PC-3 (cell line): ENCODE results near the gene MDK. TPM values are rescaled to one million over a fixed set of nuclear protein-coding genes. Genes with fewer than 3 reads are reported as not detected.
A peak's percentile ranks its signal among the peaks of the same experiment; 100 is the strongest.

ENCODE experiments used
- ATAC-seq: fragments of 200-7000 bp; cut with Tn5 transposase; 2 replicates; pipeline ENCODE4 v1.9.1; 2020; ENCODE audit warnings: mild to moderate bottlenecking, moderate library complexity
- BruUV-seq: library from RNA; stranded (reverse); fragments of 400-500 nt; replicated peaks from 2 replicates; lab custom pipeline; 2021; lab: Mats Ljungman, UMichigan
- CTCF ChIA-PET: fragments of 300-600 bp; sonication (Branson Sonifier 250); formaldehyde crosslinking; loops from one replicate; lab custom pipeline; 2022; ENCODE audit warnings: antibody characterized with exemption; lab: Charles Lee
- POLR2A ChIA-PET: fragments of 300-600 bp; sonication (Branson Sonifier 250); formaldehyde crosslinking; loops from one replicate; lab custom pipeline; 2022; ENCODE audit warnings: antibody characterized with exemption; ENCODE audit not compliant: unreplicated experiment; lab: Charles Lee
- DNase-seq: peaks from one replicate; pipeline ENCODE4 v3.0.0-alpha.2; 2015
- H2AFZ ChIP-seq: fragments of 300-600 bp; sonication (generic); 2 replicates; pipeline ENCODE4 v1.6.0; 2016; ENCODE audit warnings: antibody characterized with exemption, low read length
- H3F3A ChIP-seq: fragments of 300-600 bp; sonication (generic); one replicate; pipeline ENCODE4 v1.6.0; 2017; ENCODE audit warnings: antibody characterized with exemption, low read length, control low read depth, mild to moderate bottlenecking; ENCODE audit not compliant: unreplicated experiment
- H3K27ac ChIP-seq: fragments of 300-600 bp; sonication (generic); 2 replicates; pipeline ENCODE4 v1.5.1; 2016; ENCODE audit warnings: mild to moderate bottlenecking, low read length
- H3K27me3 ChIP-seq: fragments of 300-600 bp; sonication (generic); 2 replicates; pipeline ENCODE4 v1.6.1; 2016; ENCODE audit warnings: low read length, mixed read lengths
- H3K36me3 ChIP-seq: fragments of 300-600 bp; sonication (generic); 2 replicates; pipeline ENCODE4 v1.6.1; 2016; ENCODE audit warnings: low read depth, mixed run types, low read length, mixed read lengths
- H3K4me1 ChIP-seq: fragments of 300-600 bp; sonication (generic); 2 replicates; pipeline ENCODE4 v1.5.1; 2016; ENCODE audit warnings: low read length; ENCODE audit not compliant: insufficient read depth
- H3K4me2 ChIP-seq: fragments of 300-600 bp; sonication (generic); 2 replicates; pipeline ENCODE4 v1.6.0; 2016; ENCODE audit warnings: low read length
- H3K4me3 ChIP-seq: fragments of 300-600 bp; sonication (generic); 2 replicates; pipeline ENCODE4 v1.5.1; 2016; ENCODE audit warnings: mild to moderate bottlenecking, low read length, mixed read lengths
- H3K79me2 ChIP-seq: fragments of 300-600 bp; sonication (generic); 2 replicates; pipeline ENCODE4 v1.6.1; 2017; ENCODE audit warnings: low read length, mixed read lengths
- H3K9ac ChIP-seq: fragments of 300-600 bp; sonication (generic); 2 replicates; pipeline ENCODE4 v1.6.0; 2016; ENCODE audit warnings: mild to moderate bottlenecking, low read length
- H3K9me2 ChIP-seq: fragments of 300-600 bp; sonication (generic); replicated peaks from 2 replicates; pipeline ENCODE4 v1.6.1; 2016; ENCODE audit warnings: mixed run types, low read length, mixed read lengths
- H3K9me3 ChIP-seq: fragments of 300-600 bp; sonication (generic); 2 replicates; pipeline ENCODE4 v1.6.1; 2016; ENCODE audit warnings: low read length, mixed read lengths
- H4K20me1 ChIP-seq: fragments of 300-600 bp; sonication (generic); 2 replicates; pipeline ENCODE4 v1.6.1; 2016; ENCODE audit warnings: low read length, mixed read lengths
- CTCF ChIP-seq: fragments of 300-600 bp; sonication (generic); conservative IDR thresholded peaks from 2 replicates; pipeline ENCODE4 v1.5.1; 2017; ENCODE audit warnings: antibody characterized with exemption, low read depth, mild to moderate bottlenecking, low read length
- EZH2 ChIP-seq: fragments of 300-600 bp; sonication (generic); IDR thresholded peaks from one replicate; pipeline ENCODE4 v1.6.1; 2017; ENCODE audit warnings: antibody characterized with exemption, mild to moderate bottlenecking, low read length; ENCODE audit not compliant: unreplicated experiment
- EZH2phosphoT487 ChIP-seq: fragments of 300-600 bp; sonication (generic); IDR thresholded peaks from 2 replicates; pipeline ENCODE4 v1.6.1; 2018; ENCODE audit warnings: mild to moderate bottlenecking, antibody characterized with exemption, low read length, borderline replicate concordance
- intact Hi-C: fragments of 100-400 bp; cut with micrococcal nuclease; formaldehyde crosslinking; loops from 2 replicates; pipeline ENCODE4 v1.9.0; 2023
- total RNA-seq: library from RNA; depleted of rRNA; stranded (reverse); fragments of >200 nt; gene quantifications from 2 replicates; pipeline ENCODE4 v1.2.3, GENCODE V29; 2014

The MDK gene
- total RNA-seq, 1 experiment from 2014 or later, result 184 TPM

GRCh38 chr11:46362156-46363030 lies 19.1 kb upstream of the MDK start:
- no peak for TF ChIP-seq EZH2phosphoT487
- no peak for TF ChIP-seq EZH2
- no peak for TF ChIP-seq CTCF
- Histone ChIP-seq H3K4me3 (no peak overlapping the region), H3K9ac (peak overlapping the region; percentile 85), H3K79me2 (peaks cover 27% of the 10 kb centered on the region), H3K27me3 (no peaks in the 10 kb centered on the region), H3K4me2 (peak overlapping the region; percentile 84), H3K4me1 (peaks cover 26% of the 10 kb centered on the region), H2AFZ (peak overlapping the region; percentile 59; the same call in 1 of the 2 replicates), H3F3A (no peaks in the 10 kb centered on the region), H4K20me1 (no peaks in the 10 kb centered on the region), H3K36me3 (no peaks in the 10 kb centered on the region), H3K9me3 (no peaks in the 10 kb centered on the region), H3K9me2 (no peaks in the 10 kb centered on the region), H3K27ac (peak overlapping the region; percentile 97)
- intact Hi-C loops, result loop anchor here (2.0 kb wide), 1 partner anchor 14 kb away; no protein-coding TSS in a partner anchor
- ChIA-PET POLR2A (no interaction called here), CTCF (no interaction called here)
- TSS peak; percentile 57 for BruUV-seq
- DNase-seq (no peak), ATAC-seq (no peak)

GRCh38 chr11:46363031-46363407 lies 18.4 kb upstream of the MDK start:
- H3K27ac ChIP-seq, result peak overlapping the region; percentile 97
- H3K4me3 ChIP-seq, result peak overlapping the region; percentile 60
- peak overlapping the region; percentile 84 for H3K4me2 ChIP-seq
- H3K36me3 ChIP-seq, result no peaks in the 10 kb centered on the region; the same call in 1 of the 2 replicates
- intact Hi-C loops, result loop anchor here (2.0 kb wide), 1 partner anchor 14 kb away; no protein-coding TSS in a partner anchor
- peak overlapping the region; percentile 85 for H3K9ac ChIP-seq
- no peaks in the 10 kb centered on the region for H4K20me1 ChIP-seq
- H3K9me2 ChIP-seq, result no peaks in the 10 kb centered on the region
- no peaks in the 10 kb centered on the region for H3K9me3 ChIP-seq
- POLR2A ChIA-PET, result interaction anchor here (0.5 kb wide), 1 partner anchor 13 kb away, joined by 3 read pairs; no protein-coding TSS in a partner anchor
- DNase-seq, result peak; percentile 81
- peaks cover 22% of the 10 kb centered on the region for H3K79me2 ChIP-seq
- peak; percentile 83 for ATAC-seq
- no peaks in the 10 kb centered on the region for H3F3A ChIP-seq
- H3K27me3 ChIP-seq, result no peaks in the 10 kb centered on the region
- peaks cover 26% of the 10 kb centered on the region for H3K4me1 ChIP-seq
- H2AFZ ChIP-seq, result peak overlapping the region; percentile 59; the same call in 1 of the 2 replicates
- BruUV-seq, result no TSS peak
- no peak for TF ChIP-seq EZH2phosphoT487
- TF ChIP-seq EZH2, result no peak
- no peak for TF ChIP-seq CTCF
- CTCF ChIA-PET, result interaction anchor here (0.6 to 1.4 kb wide), 2 partner anchors 20 to 90 kb away, joined by 3 read pairs; no protein-coding TSS in a partner anchor
